GM13976 (cell line): ENCODE results near the gene RDH11.

Experiments used
- DNase-seq: peaks from one replicate; pipeline ENCODE4 v3.0.0; 2012; ENCODE audit warnings: low spot score
- CTCF ChIP-seq: IDR thresholded peaks from 2 replicates; pipeline ENCODE4 v1.5.1; 2012; ENCODE audit warnings: borderline replicate concordance, mild to moderate bottlenecking; ENCODE audit not compliant: insufficient read depth; ENCODE audit errors: extremely low read depth, missing control alignments, control extremely low read depth
- in situ Hi-C: fragments of 300-500 bp; cut with MboI; formaldehyde crosslinking; loops from one replicate; pipeline ENCODE4 v1.12.0; 2022; ENCODE audit warnings: low sequenced_read_pairs, mixed read lengths, inconsistent platforms; ENCODE audit not compliant: unreplicated experiment

RDH11 gene

GRCh38 chr14:67695394-67695949 is at the start of gene RDH11:
Gene RDH11, minus strand, starts transcription at chr14:67695764. Its CDS starts 61 bp downstream, at chr14:67695703.
- DNase-seq, result peak; percentile 86
- no peak for TF ChIP-seq CTCF
- in situ Hi-C loops, result no loop called here

- TF ChIP-seq CTCF, result no peak
- in situ Hi-C loops, result no loop called here
- no peak for DNase-seq
These were observed 48.5 kb upstream of the RDH11 start for GRCh38 chr14:67744046-67744445.

DNA sequence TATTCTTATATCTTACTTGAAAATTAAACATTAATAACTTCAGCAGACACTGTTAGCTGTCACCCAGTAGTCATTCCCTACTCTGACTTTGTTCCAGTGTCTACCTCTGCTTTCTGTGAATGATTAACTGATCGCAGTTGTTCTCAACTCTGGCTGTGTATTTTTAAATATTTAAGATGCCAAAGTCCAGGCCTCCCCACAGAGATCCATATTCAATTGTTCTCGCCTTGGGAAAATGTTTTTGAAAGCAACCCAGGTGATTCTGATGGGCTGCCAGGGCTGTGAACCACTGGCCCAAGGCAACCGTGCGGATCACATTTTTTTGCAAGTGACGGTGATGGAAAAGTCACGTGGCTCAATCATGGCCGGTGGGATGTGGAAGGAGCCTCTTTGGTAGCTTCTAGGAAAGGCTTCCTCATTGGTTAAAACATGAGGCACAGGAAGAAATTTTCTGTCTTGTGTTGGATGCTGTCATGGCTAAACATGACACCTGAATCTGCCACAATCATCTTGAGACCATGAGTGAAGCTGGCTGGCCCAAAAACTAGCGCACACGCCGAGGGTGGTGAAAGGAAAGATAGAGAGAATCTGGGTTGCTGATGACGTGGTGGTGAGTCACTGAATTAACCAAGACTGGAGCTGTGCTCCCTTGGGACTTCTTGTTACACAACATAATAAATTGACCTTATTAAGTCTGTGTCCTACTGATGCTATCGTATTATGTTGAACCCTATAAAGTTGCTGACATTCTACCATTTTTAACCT is 43.4 kb upstream of the RDH11 start:
- no peak for TF ChIP-seq CTCF
- in situ Hi-C loops, result no loop called here
- DNase-seq, result no peak

DNA sequence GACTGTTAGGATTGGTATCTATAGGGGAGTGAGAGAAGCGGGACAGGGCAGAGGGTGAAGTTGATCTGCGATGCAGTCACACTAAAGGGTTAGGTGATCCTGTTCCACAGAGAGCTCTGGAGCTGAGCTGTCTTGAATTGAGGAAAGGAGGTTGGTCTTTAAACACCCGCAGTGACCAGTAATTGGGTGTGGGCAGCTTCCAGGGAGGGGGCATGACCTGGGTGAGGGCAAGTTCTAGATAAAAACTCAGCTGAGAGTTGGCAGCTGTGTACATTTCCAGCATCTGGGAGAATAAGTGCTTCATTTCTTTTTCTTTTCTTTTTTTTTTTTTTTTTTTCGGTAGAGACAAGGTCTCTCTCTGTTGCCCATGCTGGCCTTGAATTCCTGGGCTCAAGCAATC is 41.2 kb upstream of the RDH11 start:
- no peak for TF ChIP-seq CTCF
- in situ Hi-C loops, result no loop called here
- DNase-seq, result no peak

DNA sequence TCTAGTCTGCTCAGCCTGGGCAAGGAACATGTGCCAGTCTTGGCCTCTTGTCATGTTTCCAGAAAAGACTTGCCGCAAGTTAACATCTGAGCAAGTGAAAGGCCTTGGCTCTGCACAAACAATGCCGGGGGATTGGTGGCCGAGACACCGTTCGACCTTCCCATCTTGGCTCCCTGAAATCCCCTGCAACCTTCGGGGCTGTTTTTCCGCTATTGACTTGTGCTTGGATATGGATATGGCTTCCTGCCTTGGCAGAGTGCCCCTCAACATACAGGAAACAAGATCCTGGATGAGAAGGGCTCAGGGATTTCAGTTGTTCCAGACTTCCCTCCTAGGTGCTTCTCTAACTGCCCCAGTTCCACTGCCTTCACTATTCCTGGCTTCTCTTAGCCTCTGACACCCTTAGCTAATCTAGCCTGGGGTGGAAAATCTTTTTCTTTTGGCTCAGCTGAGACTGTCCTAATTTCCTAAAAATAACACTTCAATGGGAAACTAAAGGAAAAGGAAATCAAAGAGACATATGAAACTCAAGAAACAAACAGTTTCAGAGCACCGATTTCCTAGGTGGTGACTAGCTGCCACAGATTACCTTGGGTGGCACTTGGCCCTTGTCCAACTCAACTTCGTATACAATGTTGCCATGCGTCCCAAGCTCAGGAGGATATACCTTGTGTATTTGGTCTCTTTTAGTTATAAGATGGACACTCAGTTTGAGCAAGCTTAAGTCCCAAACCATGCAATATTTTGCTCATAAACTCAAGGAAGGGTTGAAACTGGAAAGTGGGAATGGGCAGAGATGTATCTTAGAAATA is 40.0 kb upstream of the RDH11 start:
- in situ Hi-C loops, result no loop called here
- no peak for DNase-seq
- no peak for TF ChIP-seq CTCF

- no peak for TF ChIP-seq CTCF
- in situ Hi-C loops, result no loop called here
- DNase-seq, result no peak
These were observed 39.1 kb upstream of the RDH11 start for GRCh38 chr14:67734675-67735074.
